Panc1 (cell line): ENCODE results near the gene SNRPA. TPM values are rescaled to one million over a fixed set of nuclear protein-coding genes. Genes with fewer than 3 reads are reported as not detected.

Experiments used
- ATAC-seq: fragments of 200-7000 bp; cut with Tn5 transposase; 2 replicates; pipeline ENCODE4 v1.9.1; 2020; ENCODE audit warnings: mild to moderate bottlenecking, moderate library complexity
- BruUV-seq: library from RNA; stranded (reverse); fragments of 400-500 nt; replicated peaks from 2 replicates; lab custom pipeline; 2021; lab: Mats Ljungman, UMichigan
- CTCF ChIA-PET: fragments of 300-600 bp; sonication (Branson Sonifier 250); formaldehyde crosslinking; loops from one replicate; lab custom pipeline; 2022; ENCODE audit warnings: antibody characterized with exemption; lab: Charles Lee
- POLR2A ChIA-PET: fragments of 300-600 bp; sonication (Branson Sonifier 250); formaldehyde crosslinking; loops from one replicate; lab custom pipeline; 2022; ENCODE audit warnings: antibody characterized with exemption; lab: Charles Lee
- DNase-seq: peaks from one replicate; pipeline ENCODE4 v3.0.0-alpha.2; 2010; ENCODE audit warnings: low read depth, low spot score
- H3K27ac ChIP-seq: 2 replicates; pipeline ENCODE4 v1.5.1; 2011; ENCODE audit warnings: mild to moderate bottlenecking, low read length, inconsistent platforms
- H3K27me3 ChIP-seq: fragments of 200-500 bp; sonication (Bioruptor generic); 2 replicates; pipeline ENCODE4 v1.6.0; 2014; ENCODE audit warnings: low read length, inconsistent platforms; ENCODE audit not compliant: control insufficient read depth, insufficient read depth
- H3K36me3 ChIP-seq: fragments of 200-500 bp; sonication (Bioruptor generic); 2 replicates; pipeline ENCODE4 v1.5.1; 2014; ENCODE audit warnings: inconsistent platforms, mild to moderate bottlenecking, low read length, moderate library complexity; ENCODE audit not compliant: control insufficient read depth, insufficient read depth
- H3K4me1 ChIP-seq: 2 replicates; pipeline ENCODE4 v1.5.1; 2011; ENCODE audit warnings: inconsistent platforms, mild to moderate bottlenecking, low read length, moderate library complexity; ENCODE audit not compliant: control insufficient read depth, insufficient read depth
- H3K4me3 ChIP-seq, 2 experiments: 2 replicates each; pipeline ENCODE4 v1.5.1; 2011 to 2012; ENCODE audit warnings: low read depth in 2 of 2, low read length in 2 of 2, mild to moderate bottlenecking in 2 of 2, inconsistent platforms in 1 of 2, moderate library complexity in 1 of 2
- H3K9me3 ChIP-seq: fragments of 200-500 bp; sonication (Bioruptor generic); 2 replicates; pipeline ENCODE4 v1.5.1; 2014; ENCODE audit warnings: low read depth, mild to moderate bottlenecking, inconsistent platforms, low read length, moderate library complexity; ENCODE audit not compliant: control insufficient read depth, insufficient read depth
- CTCF ChIP-seq: fragments of 450-650 bp; IDR thresholded peaks from 2 replicates; pipeline ENCODE4 v1.5.1; 2017; ENCODE audit warnings: mild to moderate bottlenecking
- POLR2AphosphoS5 ChIP-seq: IDR thresholded peaks from 2 replicates; pipeline ENCODE4 v1.6.1; 2012; ENCODE audit warnings: mild to moderate bottlenecking, low read depth, low read length, moderate library complexity
- REST ChIP-seq, 2 experiments: IDR thresholded peaks; 2 replicates each; pipeline ENCODE4 v1.6.1; 2011 to 2012; ENCODE audit warnings: low read depth in 2 of 2, control low read depth in 1 of 2, low read length in 1 of 2, mild to moderate bottlenecking in 1 of 2, moderate library complexity in 1 of 2; ENCODE audit not compliant: insufficient read depth in 1 of 2
- SIN3A ChIP-seq: IDR thresholded peaks from 2 replicates; pipeline ENCODE4 v1.6.1; 2012; ENCODE audit warnings: low read depth, mild to moderate bottlenecking, low read length, moderate library complexity, borderline replicate concordance; ENCODE audit not compliant: insufficient read depth
- in situ Hi-C: cut with HindIII; loops from 2 replicates; pipeline ENCODE4 v1.10.0; 2016; ENCODE audit warnings: low sequenced_read_pairs, low pct_unique_long_range_greater_than_20kb
- intact Hi-C: fragments of 100-400 bp; cut with micrococcal nuclease; formaldehyde crosslinking; loops from one replicate; pipeline ENCODE4 v1.10.0; 2022; ENCODE audit not compliant: unreplicated experiment
- total RNA-seq: library from RNA; stranded (reverse); gene quantifications from one replicate; pipeline ENCODE4 v1.2.1, GENCODE V29; 2021; ENCODE audit not compliant: unreplicated experiment

The SNRPA gene
- total RNA-seq, 1 experiment from 2014 or later: 104 TPM

GRCh38 chr19:40721936-40722661, 28.9 kb upstream of the SNRPA start:
- no peak for DNase-seq
- Histone ChIP-seq H3K4me3 (no peak overlapping the region), H3K36me3 (no peaks in the 10 kb centered on the region), H3K27me3 (no peaks in the 10 kb centered on the region), H3K9me3 (no peaks in the 10 kb centered on the region), H3K27ac (no peak overlapping the region), H3K4me1 (no peaks in the 10 kb centered on the region)
- ChIA-PET CTCF (no interaction called here), POLR2A (interaction anchor here (0.6 to 1.2 kb wide), 2 partner anchors 22 to 165 kb away, joined by 8 read pairs; no protein-coding TSS in a partner anchor)
- TF ChIP-seq POLR2AphosphoS5 (no peak), CTCF (no peak)
- in situ Hi-C loops: no loop called here
- intact Hi-C loops: no loop called here
- BruUV-seq: no TSS peak
- no peak for ATAC-seq

GRCh38 chr19:40723661-40724254, 27.2 kb upstream of the SNRPA start:
- DNase-seq: no peak
- Histone ChIP-seq H3K27ac (no peak overlapping the region), H3K36me3 (no peaks in the 10 kb centered on the region), H3K9me3 (no peaks in the 10 kb centered on the region), H3K4me1 (no peaks in the 10 kb centered on the region), H3K4me3 (no peak overlapping the region), H3K27me3 (no peaks in the 10 kb centered on the region)
- intact Hi-C loops (no loop called here), in situ Hi-C loops (no loop called here)
- TF ChIP-seq SIN3A: no peak
- no peak for TF ChIP-seq POLR2AphosphoS5
- no peak for TF ChIP-seq REST (IDR thresholded peaks at IDR 0.05; ENCODE audit: insufficient read depth in 1 of 2, low read depth in 2 of 2, low read length in 1 of 2)
- TF ChIP-seq CTCF: no peak
- ChIA-PET POLR2A (no interaction called here), CTCF (no interaction called here)
- BruUV-seq: no TSS peak
- no peak for ATAC-seq
